Activated CD4-positive, alpha-beta T cell treated with anti-CD3 and anti-CD28 coated beads for 24 hours (primary cell): ENCODE results near the gene PLTP.

Source experiments
- DNase-seq, 2 donors: peaks; one replicate each; pipeline ENCODE4 v3.0.0-alpha.2; 2020; ENCODE audit warnings: low read depth in 2 of 2

PLTP gene

DNA sequence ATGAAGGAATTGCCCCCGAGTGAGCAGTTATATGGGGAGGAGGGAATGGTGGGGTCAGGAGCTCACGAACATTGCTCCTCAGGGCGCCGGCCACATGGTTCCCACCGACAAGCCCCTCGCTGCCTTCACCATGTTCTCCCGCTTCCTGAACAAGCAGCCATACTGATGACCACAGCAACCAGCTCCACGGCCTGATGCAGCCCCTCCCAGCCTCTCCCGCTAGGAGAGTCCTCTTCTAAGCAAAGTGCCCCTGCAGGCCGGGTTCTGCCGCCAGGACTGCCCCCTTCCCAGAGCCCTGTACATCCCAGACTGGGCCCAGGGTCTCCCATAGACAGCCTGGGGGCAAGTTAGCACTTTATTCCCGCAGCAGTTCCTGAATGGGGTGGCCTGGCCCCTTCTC lies 13.7 kb downstream of the PLTP start:
- DNase-seq: no peak

DNA sequence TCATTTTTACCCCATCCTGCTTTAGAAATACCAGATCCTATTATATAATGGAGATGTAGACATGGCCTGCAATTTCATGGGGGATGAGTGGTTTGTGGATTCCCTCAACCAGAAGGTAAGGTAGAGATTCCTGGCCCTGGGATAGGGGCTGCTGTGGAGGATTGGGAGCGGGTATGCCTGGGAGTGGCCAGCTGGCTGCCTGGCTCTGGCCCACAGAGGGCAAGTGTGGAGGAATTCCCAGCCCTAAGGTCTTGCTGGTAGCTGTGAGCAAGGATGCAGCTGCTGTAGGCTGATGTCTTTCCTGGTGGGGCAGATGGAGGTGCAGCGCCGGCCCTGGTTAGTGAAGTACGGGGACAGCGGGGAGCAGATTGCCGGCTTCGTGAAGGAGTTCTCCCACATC lies 14.3 kb downstream of the PLTP start:
- DNase-seq: no peak

DNA sequence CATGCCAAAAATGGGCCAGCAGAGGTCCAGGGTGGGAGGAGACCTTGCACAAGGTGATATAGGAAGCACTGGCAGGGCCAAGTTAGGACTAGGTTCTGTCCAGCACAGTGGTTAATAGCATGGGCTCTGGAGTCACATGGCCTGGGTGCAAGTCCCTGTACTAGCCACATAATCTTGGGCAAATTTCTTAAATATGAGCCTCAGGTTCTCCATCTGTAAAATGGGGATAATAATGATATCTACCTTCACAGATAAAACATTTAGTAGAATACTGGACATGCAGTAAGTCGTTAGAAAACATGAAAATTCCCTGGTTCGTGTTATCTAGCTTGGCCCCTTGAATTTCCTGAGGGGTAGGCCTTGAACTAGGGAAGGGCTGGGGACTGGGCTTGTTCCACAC lies 14.7 kb downstream of the PLTP start:
- DNase-seq: no peak

DNA sequence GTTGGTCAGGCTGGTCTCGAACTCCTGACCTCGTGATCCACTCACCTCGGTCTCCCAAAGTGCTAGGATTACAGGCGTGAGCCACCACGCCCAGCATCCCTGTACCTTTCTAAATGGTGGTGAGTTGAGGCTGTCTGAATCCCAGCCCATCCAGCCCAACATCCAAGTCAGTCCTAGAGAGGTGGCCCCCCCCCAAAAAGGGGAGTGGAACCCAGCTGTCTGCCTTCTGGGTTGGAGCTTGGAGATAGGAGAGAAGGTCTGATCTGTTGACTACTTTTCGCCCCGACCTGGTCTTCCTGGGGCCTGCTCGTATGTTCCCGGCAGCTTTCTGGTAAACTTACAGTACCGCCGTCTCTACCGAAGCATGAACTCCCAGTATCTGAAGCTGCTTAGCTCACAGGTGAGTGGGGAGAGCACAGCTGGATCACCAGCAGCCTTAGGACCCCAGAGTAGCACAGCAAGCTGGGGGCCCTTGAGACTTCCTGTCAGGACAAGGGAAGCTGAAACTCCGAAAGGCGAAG lies 15.3 kb downstream of the PLTP start:
- no peak for DNase-seq

DNA sequence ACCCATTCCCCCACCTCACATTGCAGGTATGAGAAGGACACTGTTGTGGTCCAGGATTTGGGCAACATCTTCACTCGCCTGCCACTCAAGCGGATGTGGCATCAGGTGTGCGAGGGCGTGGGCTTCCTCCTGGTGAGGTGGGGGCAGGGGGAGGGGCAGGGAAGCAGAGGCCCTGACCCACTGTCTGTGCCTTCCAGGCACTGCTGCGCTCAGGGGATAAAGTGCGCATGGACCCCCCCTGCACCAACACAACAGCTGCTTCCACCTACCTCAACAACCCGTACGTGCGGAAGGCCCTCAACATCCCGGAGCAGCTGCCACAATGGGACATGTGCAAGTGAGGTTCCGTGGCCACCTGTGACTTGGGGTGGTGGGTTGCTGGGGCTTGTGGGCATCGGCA lies 17.2 kb downstream of the PLTP start:
- DNase-seq: no peak

DNA sequence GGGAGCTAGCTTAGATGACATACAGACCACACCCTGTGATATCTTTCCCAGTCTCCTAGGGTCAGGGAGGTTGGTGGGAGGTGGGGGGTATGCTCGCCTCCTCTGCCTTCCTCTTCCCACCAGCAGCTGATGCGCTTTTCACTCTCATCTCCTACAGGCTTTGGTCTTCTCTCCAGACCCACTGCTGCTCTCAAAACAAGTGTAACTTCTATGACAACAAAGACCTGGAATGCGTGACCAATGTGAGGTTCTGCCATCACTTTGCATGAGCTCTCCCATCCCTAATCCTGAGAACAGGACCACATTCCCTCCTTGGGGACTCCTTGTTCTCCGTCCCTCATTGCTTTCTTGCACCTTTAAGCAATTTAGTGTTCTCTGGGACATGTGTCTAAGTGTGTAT lies 18.1 kb downstream of the PLTP start:
- no peak for DNase-seq

DNA sequence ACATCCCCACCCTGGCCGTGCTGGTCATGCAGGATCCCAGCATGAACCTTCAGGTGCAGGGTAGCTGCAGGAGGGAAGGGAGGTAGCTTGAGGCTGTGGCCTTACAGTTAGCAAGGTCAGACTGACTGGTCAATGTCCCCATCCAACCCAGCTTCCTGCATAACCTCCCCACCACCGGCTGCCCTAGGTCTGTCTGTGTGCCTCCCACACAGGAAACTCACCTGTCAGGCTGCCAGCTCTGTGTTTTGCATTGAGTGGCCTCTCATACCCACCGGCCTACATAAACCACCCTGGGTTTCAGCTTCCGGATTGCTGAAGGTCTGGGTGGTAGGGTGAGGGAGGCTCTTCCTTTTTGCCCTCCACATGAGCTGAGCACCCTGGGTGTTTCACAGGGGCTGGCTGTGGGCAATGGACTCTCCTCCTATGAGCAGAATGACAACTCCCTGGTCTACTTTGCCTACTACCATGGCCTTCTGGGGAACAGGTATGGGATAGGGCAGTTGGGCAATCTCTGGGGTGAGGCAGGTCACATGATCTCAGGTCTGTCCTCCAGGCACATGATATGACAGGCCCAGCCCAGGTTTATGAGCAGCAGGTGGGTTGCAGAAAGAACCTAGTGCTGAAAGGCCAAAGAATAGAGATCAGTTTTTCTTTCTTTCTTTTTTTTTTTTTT lies 19.0 kb downstream of the PLTP start:
- DNase-seq: no peak

DNA sequence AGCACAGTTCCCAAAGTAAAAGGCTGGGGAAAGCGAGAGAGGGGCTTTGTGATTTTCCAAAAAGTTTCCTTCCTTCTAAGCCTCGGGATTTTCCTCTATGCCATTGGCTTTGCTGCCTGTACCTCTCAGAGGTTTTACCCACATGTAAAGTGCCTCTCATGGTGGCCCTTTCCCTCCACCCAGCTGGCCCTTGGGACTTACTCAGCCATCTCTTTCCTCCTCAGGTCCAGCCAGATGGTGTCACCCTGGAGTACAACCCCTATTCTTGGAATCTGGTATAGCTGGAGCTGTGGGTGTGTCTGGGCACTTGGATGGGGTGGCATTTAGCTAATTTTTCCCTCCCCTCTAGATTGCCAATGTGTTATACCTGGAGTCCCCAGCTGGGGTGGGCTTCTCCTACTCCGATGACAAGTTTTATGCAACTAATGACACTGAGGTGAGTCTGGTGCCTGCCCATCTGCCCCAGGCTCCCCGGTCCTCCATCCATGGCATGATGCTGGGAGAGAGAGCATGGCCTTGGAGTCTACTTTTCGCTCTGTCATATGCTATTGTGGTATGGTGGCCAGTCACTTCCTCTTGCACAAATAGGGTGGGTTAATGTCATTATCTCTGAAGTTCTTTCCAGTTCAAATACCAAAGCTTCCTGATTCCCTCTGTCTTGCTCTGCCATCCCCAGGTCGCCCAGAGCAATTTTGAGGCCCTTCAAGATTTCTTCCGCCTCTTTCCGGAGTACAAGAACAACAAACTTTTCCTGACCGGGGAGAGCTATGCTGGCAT lies 19.7 kb downstream of the PLTP start:
- no peak for DNase-seq

DNA sequence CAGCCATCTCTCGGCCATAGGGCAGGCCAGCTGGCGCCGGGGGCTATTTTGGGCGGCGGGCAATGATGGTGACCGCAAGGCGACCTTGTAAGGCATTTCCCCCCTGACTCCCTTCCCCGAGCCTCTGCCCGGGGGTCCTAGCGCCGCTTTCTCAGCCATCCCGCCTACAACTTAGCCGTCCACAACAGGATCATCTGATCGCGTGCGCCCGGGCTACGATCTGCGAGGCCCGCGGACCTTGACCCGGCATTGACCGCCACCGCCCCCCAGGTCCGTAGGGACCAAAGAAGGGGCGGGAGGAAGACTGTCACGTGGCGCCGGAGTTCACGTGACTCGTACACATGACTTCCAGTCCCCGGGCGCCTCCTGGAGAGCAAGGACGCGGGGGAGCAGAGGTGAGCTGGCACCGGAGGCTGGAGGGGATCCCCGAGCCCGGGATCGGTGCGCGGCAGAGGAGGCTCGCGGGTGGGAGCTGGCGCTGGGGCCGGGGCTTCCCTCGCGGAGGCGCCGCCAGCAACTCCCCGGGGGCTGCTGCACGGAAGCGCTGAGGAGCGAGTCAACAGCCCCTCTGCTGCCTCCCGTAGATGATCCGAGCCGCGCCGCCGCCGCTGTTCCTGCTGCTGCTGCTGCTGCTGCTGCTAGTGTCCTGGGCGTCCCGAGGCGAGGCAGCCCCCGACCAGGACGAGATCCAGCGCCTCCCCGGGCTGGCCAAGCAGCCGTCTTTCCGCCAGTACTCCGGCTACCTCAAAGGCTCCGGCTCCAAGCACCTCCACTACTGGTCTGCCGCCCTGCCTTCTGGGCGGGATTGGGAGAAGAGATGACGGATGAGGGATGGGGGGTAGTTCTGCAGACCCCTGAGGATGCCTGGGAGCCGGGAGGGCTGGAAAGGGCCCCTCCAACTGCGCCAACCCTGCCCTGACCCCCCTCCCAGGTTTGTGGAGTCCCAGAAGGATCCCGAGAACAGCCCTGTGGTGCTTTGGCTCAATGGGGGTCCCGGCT lies 20.7 kb downstream of the PLTP start, which contains the start of the genes CTSA and NEURL2:
Gene CTSA, plus strand, starts transcription at position 351 of the 999 bp plus-strand sequence. Its CDS starts 234 bp downstream, at position 585.
Gene NEURL2, minus strand, starts transcription at position 224 of the 999 bp plus-strand sequence. Its CDS starts 217 bp downstream, at position 7.
- peak; percentile 77 to 78 for DNase-seq

DNA sequence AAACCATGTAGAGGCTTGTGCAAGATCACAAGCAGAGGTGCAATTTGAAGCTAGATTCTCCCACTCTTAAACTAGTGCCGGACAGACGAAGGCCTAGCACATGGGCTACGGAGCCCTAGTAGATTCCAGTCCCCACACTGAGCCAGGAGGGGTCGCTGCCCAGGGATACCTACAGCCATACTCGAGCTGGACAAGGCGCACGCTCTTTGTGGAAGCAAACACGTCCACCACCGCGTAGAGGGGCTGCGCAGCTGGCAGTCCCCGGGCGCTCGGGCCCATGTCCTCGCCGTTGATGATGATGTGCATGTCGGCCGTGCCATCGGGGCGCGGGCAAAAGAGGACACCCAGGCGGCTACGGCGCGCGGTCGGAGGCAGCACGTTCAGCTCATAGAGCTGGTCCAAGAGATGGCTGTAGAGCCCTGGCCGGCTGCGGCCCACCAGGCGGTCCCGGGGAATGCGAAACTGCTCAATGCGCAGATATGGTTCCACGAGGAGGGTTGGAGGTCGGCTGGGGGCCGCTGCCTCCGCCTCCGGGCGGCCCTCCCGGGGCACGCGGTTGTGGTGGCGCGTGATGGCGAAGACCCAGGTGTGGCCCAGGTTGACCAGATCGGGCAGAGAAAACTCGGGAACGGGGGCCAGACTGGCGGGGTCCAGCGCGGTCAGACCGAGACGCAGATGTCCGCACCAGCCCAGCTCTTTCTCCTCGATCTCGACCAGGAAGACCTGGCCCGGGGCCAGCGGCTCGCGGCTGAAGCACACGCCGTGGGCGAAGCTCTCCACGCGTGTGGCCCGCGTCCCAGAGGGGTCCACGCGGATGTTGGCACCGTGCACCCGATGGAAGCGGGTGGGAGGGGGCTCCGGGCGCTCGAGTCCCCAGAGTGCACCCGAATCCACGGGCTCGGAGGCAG lies 21.6 kb downstream of the PLTP start:
- DNase-seq: peak in 1 of 2 donors; percentile 16

DNA sequence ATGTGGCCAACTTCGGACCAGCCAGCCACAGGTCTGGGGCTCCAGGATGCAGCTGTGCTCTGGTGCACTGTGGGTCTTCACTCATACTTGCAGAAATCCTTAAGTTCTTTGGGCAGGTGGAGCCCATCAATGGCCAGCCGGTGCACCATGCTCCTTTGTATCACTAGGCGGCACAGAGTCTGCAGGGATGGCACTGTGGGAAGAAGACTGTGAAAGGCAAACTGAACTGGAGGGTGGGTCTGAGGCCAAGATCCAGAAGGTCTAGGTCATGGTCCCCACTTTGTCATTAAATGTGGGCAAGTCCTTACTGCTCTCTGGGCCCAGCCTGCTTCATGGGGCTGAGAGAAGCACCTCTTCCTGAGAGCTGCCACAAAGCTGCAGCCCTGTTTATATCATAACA lies 23.3 kb downstream of the PLTP start:
- no peak for DNase-seq

DNA sequence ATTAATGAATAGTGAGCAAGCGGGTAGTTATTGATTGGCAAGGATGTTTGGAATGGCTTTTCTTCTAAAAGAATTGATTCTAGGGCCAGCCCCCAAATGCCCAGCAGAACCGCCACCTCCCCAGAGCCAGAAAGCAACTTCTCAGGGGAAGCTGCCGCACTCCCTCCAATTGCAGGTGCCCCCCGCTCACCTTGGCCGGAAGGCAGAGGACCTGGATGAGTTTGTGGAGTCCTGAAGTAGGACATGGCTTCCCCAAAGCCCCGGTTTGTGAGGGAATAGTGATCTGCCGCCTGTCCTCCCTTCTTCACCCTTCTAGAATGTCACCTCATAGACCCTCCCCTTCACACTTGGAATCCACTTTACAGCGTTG lies 24.6 kb downstream of the PLTP start, which contains the start of gene SPATA25:
Gene SPATA25, minus strand, starts transcription at position 277 of the 370 bp plus-strand sequence. Its CDS starts 32 bp downstream, at position 245.
- no peak for DNase-seq

DNA sequence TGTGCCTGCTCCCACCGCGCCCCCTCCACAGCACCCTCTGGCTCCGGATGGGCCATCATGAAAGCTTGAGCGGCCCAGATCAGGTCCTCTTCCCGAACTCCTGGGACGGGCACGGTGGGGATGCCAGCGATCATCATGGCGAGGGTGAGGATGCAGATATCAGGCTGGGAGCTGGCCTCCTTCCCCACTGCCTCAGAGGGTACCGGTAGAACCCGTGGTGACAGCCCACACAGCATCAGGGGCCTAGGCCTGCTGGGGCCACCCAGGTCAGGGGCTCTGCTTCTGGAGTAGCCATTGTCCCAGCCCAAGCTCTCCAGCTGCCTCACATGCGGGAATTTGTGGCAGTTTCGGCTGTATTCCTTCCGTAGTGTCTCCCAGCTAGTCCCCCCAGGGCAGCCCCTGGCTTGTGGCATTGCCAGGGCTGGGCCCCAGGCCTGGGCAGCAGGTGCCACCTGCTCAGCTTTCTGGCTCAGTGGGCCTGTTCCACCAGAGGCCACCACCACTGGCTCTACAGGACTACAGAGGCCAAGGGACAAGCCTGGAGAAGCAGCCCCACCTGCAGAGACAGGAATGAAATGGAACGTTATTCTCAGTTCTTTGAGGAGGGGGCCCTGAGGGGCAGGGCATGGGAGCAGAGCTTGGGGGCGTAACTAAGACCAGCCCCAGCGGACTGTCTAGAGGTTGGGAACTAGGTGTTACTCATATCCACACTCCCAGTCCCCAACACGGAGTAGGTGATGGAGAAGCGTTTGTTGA lies 25.2 kb downstream of the PLTP start:
- DNase-seq: no peak

DNA sequence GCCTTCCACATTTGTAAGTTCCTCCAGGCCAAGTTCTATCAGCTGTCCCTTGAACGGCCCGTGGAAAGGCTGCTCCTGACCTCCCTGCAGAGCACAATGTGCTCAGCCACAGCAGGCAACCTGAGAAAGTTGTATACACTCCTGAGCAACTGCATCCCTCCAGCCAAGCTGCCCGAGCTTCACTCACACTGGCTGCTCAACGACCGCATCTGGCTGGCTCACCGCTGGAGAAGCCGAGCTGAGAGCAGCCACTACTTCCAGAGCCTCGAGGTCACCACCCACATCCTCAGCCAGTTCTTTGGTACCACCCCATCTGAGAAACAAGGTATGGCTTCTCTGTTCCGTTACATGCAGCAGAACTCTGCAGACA lies 28.9 kb downstream of the PLTP start:
- no peak for DNase-seq

DNA sequence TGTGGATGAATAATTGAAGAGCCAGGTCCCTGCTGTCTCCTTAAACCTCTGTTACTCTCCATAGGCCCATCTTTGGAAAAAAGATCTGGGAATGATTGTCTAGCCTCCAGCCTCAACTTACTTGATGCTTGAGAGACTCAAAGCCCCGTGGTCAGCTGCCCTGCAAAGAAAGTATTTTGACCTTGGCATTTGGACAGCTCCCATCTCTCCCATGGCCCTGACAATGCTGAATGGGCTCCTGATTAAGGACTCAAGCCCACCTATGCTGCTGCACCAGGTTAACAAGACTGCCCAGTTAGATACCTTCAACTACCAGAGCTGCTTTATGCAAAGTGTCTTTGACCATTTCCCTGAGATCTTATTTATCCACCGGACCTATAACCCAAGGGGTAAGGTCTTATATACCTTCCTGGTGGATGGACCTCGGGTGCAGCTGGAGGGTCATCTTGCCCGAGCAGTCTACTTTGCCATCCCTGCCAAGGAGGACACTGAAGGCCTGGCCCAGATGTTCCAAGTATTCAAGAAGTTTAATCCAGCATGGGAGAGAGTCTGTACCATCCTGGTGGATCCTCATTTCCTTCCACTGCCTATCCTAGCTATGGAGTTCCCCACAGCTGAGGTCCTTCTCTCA lies 29.4 kb downstream of the PLTP start:
- DNase-seq: no peak

DNA sequence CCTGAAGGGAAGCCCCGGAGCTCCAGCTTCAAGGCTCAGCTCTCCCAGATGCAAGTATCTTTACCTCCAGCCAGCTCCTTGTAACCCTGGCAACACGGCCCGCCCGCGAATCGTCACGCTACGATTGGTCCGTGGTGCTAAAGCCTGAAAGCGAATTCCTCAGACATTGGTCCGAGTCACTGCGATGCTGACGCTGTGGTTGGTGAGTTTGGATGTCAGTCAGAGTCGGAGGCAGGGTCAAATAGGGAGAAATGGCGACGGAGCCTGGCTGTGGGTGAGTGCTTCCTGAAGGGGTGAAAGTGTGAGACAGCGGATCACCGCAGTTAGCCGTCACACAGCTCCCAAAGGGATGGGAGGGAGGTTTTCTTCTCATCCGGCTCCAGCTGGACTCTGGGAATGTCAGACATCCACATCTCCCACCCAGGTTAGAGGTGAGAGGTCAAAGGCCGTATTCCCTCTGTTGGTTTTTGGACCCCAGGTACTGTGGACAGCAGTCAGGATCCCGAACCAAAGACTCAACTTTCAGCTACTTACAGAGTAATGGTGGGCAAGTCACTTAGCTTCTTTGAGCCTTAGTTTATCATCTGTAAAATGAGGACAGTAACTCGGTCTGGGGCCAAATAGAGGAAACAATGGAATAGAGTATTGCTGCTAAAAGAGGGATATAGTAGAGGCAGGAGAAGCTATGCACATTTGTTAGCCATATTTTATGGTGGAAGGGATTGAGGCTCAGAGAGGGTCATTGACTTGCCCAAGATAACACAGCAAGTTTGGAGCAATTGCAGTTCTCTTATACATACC lies 30.8 kb downstream of the PLTP start, which contains the start of gene ZSWIM1:
Gene ZSWIM1, plus strand, starts transcription at position 240 of the 801 bp plus-strand sequence. CDS start 1,366 bp downstream, outside the sequence.
- peak; percentile 98 to 99 for DNase-seq

DNA sequence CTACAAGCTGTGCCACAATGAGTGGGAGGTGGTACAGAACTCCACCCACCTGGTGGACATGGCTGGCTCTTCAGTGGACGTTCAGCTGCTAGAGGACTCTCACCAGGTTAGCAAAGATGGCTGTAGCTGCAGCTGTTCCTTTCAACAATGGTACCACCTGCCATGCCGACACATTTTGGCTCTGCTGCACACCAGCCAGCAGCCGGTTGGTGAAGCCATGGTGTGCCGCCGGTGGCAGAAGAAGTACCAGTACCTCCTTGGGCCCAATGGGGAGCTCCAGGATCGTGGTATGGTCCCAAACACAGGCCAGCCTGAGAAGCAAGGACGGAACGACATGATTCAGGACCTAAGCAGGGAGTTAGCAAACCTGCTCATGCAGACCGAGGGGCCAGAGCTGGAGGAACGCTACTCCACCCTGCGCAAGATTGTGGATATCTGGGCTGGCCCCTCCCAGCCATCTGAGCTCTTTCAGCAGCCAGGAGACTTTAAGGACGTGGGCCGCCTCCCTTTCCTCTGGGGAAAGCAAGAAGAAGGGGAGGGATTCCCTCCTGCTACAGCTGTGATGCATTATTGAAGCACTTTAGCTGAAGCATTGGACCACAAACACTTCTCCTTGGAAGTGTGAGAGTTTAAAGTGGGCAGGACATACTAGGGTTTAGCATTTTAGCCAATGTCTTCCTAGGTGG lies 33.7 kb downstream of the PLTP start:
- no peak for DNase-seq

DNA sequence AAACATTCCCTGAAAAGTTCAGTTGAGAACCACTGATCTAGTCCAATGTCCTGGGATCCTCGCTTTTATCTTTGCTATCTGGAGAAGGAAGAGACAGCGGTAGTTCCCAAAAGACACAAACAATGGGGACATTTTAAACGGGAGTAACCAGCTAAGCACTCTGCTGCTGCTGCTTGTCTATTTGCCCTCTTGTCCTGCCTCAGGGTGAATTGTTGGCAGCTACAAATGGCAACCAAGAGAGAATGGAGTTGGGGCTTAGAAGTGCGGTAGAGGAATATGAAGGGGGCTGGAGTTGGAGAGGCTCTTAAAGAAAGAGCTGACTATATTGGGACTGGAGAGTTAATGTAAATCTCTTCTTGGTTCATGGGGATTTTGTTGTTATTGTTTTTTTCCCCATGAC lies 37.4 kb downstream of the PLTP start:
- DNase-seq: no peak
